H1 (cell line): ENCODE measurements around the gene PDXP.

ENCODE experiments used
- CBX5 ChIP-seq: fragments of 300-800, 300-1000 bp; sonication (generic); IDR thresholded peaks from 2 replicates; pipeline ENCODE4 v1.7.1; 2016; ENCODE audit warnings: antibody characterized with exemption, low read length, low read depth
- FOSL1 ChIP-seq: IDR thresholded peaks from 2 replicates; pipeline ENCODE4 v1.6.1; 2011; ENCODE audit warnings: mild to moderate bottlenecking, low read depth, low read length, moderate library complexity; ENCODE audit not compliant: insufficient read depth
- JUND ChIP-seq: IDR thresholded peaks from 2 replicates; pipeline ENCODE4 v1.6.1; 2011; ENCODE audit warnings: mild to moderate bottlenecking, improper control_type of control experiment, low read length
- KDM5A ChIP-seq: fragments of 200-600 bp; IDR thresholded peaks from 2 replicates; pipeline ENCODE4 v1.7.1; 2012; ENCODE audit warnings: mild to moderate bottlenecking, low read length, inconsistent platforms, mixed read lengths
- POLR2A ChIP-seq, 2 experiments: IDR thresholded peaks; 1 replicate in 1 of 2; 2 replicates in 1 of 2; pipeline ENCODE4 v1.6.1; 2011; ENCODE audit warnings: low read depth in 2 of 2, low read length in 2 of 2, mild to moderate bottlenecking in 2 of 2; ENCODE audit errors: control extremely low read depth in 1 of 2
- RAD21 ChIP-seq, 2 experiments: IDR thresholded peaks in 1 of 2; conservative IDR thresholded peaks in 1 of 2; 2 replicates each; pipeline ENCODE4 v1.6.1; 2011; ENCODE audit warnings: low read depth in 2 of 2, low read length in 2 of 2, improper control_type of control experiment in 1 of 2, inconsistent platforms in 1 of 2, mild to moderate bottlenecking in 1 of 2, moderate library complexity in 1 of 2
- RNF2 ChIP-seq: fragments of 200-900, 300-1000 bp; sonication (generic); IDR thresholded peaks from 2 replicates; pipeline ENCODE4 v1.7.1; 2016; ENCODE audit warnings: borderline replicate concordance, low read depth, mild to moderate bottlenecking, antibody characterized with exemption, low read length; ENCODE audit not compliant: poor library complexity, severe bottlenecking; ENCODE audit errors: missing control alignments
- SIN3A ChIP-seq, 2 experiments: IDR thresholded peaks in 1 of 2; conservative IDR thresholded peaks in 1 of 2; 2 replicates each; pipeline ENCODE4 v1.6.1; 2011 to 2012; ENCODE audit warnings: low read length in 2 of 2, improper control_type of control experiment in 1 of 2, low read depth in 1 of 2, mild to moderate bottlenecking in 1 of 2
- SP1 ChIP-seq: IDR thresholded peaks from 2 replicates; pipeline ENCODE4 v1.6.1; 2011; ENCODE audit warnings: low read depth, low read length
- SP2 ChIP-seq: IDR thresholded peaks from 2 replicates; pipeline ENCODE4 v1.6.1; 2012; ENCODE audit warnings: mild to moderate bottlenecking, low read length, inconsistent platforms
- TF ChIP-seq, protein P1 (sequence below), 3 experiments: IDR thresholded peaks; 1 replicate in 2 of 3; 2 replicates in 1 of 3; pipeline versions ENCODE4 v1.5.1 to v1.6.1; 2011; ENCODE audit warnings: low read length in 3 of 3, mild to moderate bottlenecking in 3 of 3, inconsistent platforms in 2 of 3, low read depth in 1 of 3, moderate library complexity in 1 of 3; ENCODE audit not compliant: insufficient read depth in 1 of 3; ENCODE audit errors: control extremely low read depth in 1 of 3
- TF ChIP-seq, protein P2 (sequence below): IDR thresholded peaks from 2 replicates; pipeline ENCODE4 v1.6.1; 2011; ENCODE audit warnings: low read length, improper control_type of control experiment
- TF ChIP-seq, protein P3 (sequence below): IDR thresholded peaks from 2 replicates; pipeline ENCODE4 v1.6.1; 2012; ENCODE audit warnings: low read length, inconsistent platforms

DNA sequence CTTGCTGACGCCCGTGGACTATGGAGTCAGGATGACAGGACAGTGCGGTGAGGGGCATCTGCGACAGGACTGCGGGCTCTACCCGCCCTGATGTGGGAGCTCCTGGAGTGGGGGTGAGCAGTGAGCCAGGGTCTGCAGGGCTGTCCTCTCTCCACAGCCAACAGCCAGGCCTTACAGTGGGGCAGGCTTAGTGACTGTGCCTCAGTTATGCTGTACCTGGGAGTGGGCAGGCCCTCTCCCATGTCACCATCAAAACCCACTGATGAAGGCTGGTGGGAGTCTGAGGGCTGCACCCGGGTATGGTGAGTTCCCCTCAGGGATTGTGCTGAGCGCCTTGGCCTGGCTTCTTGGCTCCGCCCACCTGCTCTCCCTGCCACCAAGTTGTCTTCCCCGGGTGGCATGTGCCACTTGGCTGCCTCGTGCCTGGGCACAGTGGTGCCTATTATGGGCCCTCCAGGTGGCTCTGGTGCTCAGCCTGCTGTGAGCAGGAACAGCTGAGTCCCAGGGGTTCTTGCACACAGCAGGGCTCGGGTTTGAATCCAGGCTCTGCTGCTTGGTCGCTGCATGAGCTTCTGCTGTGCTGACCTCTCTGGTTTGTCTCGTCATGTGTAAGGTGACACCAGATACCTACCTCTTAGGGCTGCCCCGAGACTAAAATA, 34.2 kb downstream of the PDXP start:
- TF ChIP-seq KDM5A (no peak), SIN3A (conservative IDR thresholded peaks at IDR 0.05 in 1 of 2, IDR thresholded peaks at IDR 0.05 in 1 of 2; ENCODE audit: low read depth in 1 of 2, low read length in 2 of 2) (no peak), JUND (no peak), CBX5 (no peak), RNF2 (no peak), RAD21 (IDR thresholded peaks at IDR 0.05 in 1 of 2, conservative IDR thresholded peaks at IDR 0.05 in 1 of 2; ENCODE audit: low read depth in 2 of 2, low read length in 2 of 2) (no peak), SP1 (no peak), SP2 (no peak), FOSL1 (no peak), POLR2A (IDR thresholded peaks at IDR 0.05; ENCODE audit: control extremely low read depth in 1 of 2, low read depth in 2 of 2, low read length in 2 of 2) (peak in 1 of 2 experiments; percentile 20; a peak in 1 of 3 replicates)
- TF ChIP-seq, protein P1, sequence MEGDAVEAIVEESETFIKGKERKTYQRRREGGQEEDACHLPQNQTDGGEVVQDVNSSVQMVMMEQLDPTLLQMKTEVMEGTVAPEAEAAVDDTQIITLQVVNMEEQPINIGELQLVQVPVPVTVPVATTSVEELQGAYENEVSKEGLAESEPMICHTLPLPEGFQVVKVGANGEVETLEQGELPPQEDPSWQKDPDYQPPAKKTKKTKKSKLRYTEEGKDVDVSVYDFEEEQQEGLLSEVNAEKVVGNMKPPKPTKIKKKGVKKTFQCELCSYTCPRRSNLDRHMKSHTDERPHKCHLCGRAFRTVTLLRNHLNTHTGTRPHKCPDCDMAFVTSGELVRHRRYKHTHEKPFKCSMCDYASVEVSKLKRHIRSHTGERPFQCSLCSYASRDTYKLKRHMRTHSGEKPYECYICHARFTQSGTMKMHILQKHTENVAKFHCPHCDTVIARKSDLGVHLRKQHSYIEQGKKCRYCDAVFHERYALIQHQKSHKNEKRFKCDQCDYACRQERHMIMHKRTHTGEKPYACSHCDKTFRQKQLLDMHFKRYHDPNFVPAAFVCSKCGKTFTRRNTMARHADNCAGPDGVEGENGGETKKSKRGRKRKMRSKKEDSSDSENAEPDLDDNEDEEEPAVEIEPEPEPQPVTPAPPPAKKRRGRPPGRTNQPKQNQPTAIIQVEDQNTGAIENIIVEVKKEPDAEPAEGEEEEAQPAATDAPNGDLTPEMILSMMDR (IDR thresholded peaks at IDR 0.05; ENCODE audit: control extremely low read depth in 1 of 3, insufficient read depth in 1 of 3, low read depth in 1 of 3, low read length in 3 of 3), result no peak
- TF ChIP-seq, protein P2, sequence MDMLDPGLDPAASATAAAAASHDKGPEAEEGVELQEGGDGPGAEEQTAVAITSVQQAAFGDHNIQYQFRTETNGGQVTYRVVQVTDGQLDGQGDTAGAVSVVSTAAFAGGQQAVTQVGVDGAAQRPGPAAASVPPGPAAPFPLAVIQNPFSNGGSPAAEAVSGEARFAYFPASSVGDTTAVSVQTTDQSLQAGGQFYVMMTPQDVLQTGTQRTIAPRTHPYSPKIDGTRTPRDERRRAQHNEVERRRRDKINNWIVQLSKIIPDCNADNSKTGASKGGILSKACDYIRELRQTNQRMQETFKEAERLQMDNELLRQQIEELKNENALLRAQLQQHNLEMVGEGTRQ, result no peak
- TF ChIP-seq, protein P3, sequence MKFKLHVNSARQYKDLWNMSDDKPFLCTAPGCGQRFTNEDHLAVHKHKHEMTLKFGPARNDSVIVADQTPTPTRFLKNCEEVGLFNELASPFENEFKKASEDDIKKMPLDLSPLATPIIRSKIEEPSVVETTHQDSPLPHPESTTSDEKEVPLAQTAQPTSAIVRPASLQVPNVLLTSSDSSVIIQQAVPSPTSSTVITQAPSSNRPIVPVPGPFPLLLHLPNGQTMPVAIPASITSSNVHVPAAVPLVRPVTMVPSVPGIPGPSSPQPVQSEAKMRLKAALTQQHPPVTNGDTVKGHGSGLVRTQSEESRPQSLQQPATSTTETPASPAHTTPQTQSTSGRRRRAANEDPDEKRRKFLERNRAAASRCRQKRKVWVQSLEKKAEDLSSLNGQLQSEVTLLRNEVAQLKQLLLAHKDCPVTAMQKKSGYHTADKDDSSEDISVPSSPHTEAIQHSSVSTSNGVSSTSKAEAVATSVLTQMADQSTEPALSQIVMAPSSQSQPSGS, result no peak
